ENCODE results near the gene RSRC1. TPM values are rescaled to one million over a fixed set of nuclear protein-coding genes. Genes with fewer than 3 reads are reported as not detected.
A peak's percentile ranks its signal among the peaks of the same experiment; 100 is the strongest.

Gene RSRC1
- polyA plus RNA-seq, 4 donors, result 9.4 to 24.4 (median 11.6) TPM

GRCh38 chr3:158431829-158432228 is 321.9 kb downstream of the RSRC1 start:
- FAIRE-seq (no peak), DNase-seq (no peak)
- Histone ChIP-seq H3K4me1 (ENCODE audit: control insufficient read depth in 3 of 3, insufficient read depth in 2 of 3, low read depth in 1 of 3, low read length in 2 of 3) (peaks cover 0 to 4% (median 0%) of the 10 kb centered on the region in 3 donors), H3K9me3 (ENCODE audit: control insufficient read depth in 2 of 2, insufficient read depth in 1 of 2, low read depth in 1 of 2, low read length in 1 of 2) (no peaks in the 10 kb centered on the region), H3K36me3 (ENCODE audit: control insufficient read depth in 3 of 3, insufficient read depth in 2 of 3, low read depth in 1 of 3, low read length in 3 of 3) (no peaks in the 10 kb centered on the region), H3K27ac (ENCODE audit: low read depth in 1 of 3, low read length in 2 of 3) (no peak overlapping the region), H3K4me3 (ENCODE audit: low read depth in 1 of 3, low read length in 3 of 3) (no peak overlapping the region), H3K27me3 (ENCODE audit: control insufficient read depth in 3 of 3, insufficient read depth in 3 of 3, low read length in 3 of 3) (no peaks in the 10 kb centered on the region)
- WGBS, 3 donors, result 77 to 89% (median 80%) methylated on average over 3 of the region's 3 CpGs

GRCh38 chr3:158434412-158435038 is 324.6 kb downstream of the RSRC1 start:
- 3 to 5% (median 3%) methylated on average over 4 of the region's 4 CpGs for WGBS, 3 donors
- Histone ChIP-seq H3K27ac (ENCODE audit: low read depth in 1 of 3, low read length in 2 of 3) (no peak overlapping the region), H3K4me1 (ENCODE audit: control insufficient read depth in 3 of 3, insufficient read depth in 2 of 3, low read depth in 1 of 3, low read length in 2 of 3) (peaks cover 0 to 4% (median 0%) of the 10 kb centered on the region in 3 donors), H3K27me3 (ENCODE audit: control insufficient read depth in 3 of 3, insufficient read depth in 3 of 3, low read length in 3 of 3) (no peaks in the 10 kb centered on the region), H3K4me3 (ENCODE audit: low read depth in 1 of 3, low read length in 3 of 3) (no peak overlapping the region), H3K9me3 (ENCODE audit: control insufficient read depth in 2 of 2, insufficient read depth in 1 of 2, low read depth in 1 of 2, low read length in 1 of 2) (no peaks in the 10 kb centered on the region), H3K36me3 (ENCODE audit: control insufficient read depth in 3 of 3, insufficient read depth in 2 of 3, low read depth in 1 of 3, low read length in 3 of 3) (no peaks in the 10 kb centered on the region)
- DNase-seq (peak; percentile 75), FAIRE-seq (peak; percentile 84)

GRCh38 chr3:158443632-158444031 is 333.7 kb downstream of the RSRC1 start:
- Histone ChIP-seq H3K27me3 (ENCODE audit: control insufficient read depth in 3 of 3, insufficient read depth in 3 of 3, low read length in 3 of 3) (no peaks in the 10 kb centered on the region), H3K4me3 (ENCODE audit: low read depth in 1 of 3, low read length in 3 of 3) (no peak overlapping the region), H3K27ac (ENCODE audit: low read depth in 1 of 3, low read length in 2 of 3) (no peak overlapping the region), H3K9me3 (ENCODE audit: control insufficient read depth in 2 of 2, insufficient read depth in 1 of 2, low read depth in 1 of 2, low read length in 1 of 2) (no peaks in the 10 kb centered on the region), H3K36me3 (ENCODE audit: control insufficient read depth in 3 of 3, insufficient read depth in 2 of 3, low read depth in 1 of 3, low read length in 3 of 3) (no peaks in the 10 kb centered on the region), H3K4me1 (ENCODE audit: control insufficient read depth in 3 of 3, insufficient read depth in 2 of 3, low read depth in 1 of 3, low read length in 2 of 3) (no peaks in the 10 kb centered on the region)
- DNase-seq (no peak), FAIRE-seq (no peak)
- 80 to 89% (median 80%) methylated on average over 1 of the region's 1 CpG for WGBS, 3 donors

GRCh38 chr3:158447408-158447807 is 337.5 kb downstream of the RSRC1 start:
- no peak for DNase-seq
- Histone ChIP-seq H3K27me3 (ENCODE audit: control insufficient read depth in 3 of 3, insufficient read depth in 3 of 3, low read length in 3 of 3) (no peaks in the 10 kb centered on the region), H3K4me1 (ENCODE audit: control insufficient read depth in 3 of 3, insufficient read depth in 2 of 3, low read depth in 1 of 3, low read length in 2 of 3) (no peaks in the 10 kb centered on the region), H3K36me3 (ENCODE audit: control insufficient read depth in 3 of 3, insufficient read depth in 2 of 3, low read depth in 1 of 3, low read length in 3 of 3) (no peaks in the 10 kb centered on the region), H3K9me3 (ENCODE audit: control insufficient read depth in 2 of 2, insufficient read depth in 1 of 2, low read depth in 1 of 2, low read length in 1 of 2) (no peaks in the 10 kb centered on the region), H3K4me3 (ENCODE audit: low read depth in 1 of 3, low read length in 3 of 3) (no peak overlapping the region), H3K27ac (ENCODE audit: low read depth in 1 of 3, low read length in 2 of 3) (no peak overlapping the region)
- FAIRE-seq, result no peak

GRCh38 chr3:158451405-158452055 is 341.6 kb downstream of the RSRC1 start:
- H3K27me3 ChIP-seq (ENCODE audit: control insufficient read depth in 3 of 3, insufficient read depth in 3 of 3, low read length in 3 of 3), result no peaks in the 10 kb centered on the region
- FAIRE-seq, result no peak
- WGBS, 3 donors, result 70 to 88% (median 82%) methylated on average over 1 of the region's 1 CpG
- H3K9me3 ChIP-seq (ENCODE audit: control insufficient read depth in 2 of 2, insufficient read depth in 1 of 2, low read depth in 1 of 2, low read length in 1 of 2), result no peaks in the 10 kb centered on the region
- H3K4me3 ChIP-seq (ENCODE audit: low read depth in 1 of 3, low read length in 3 of 3), result no peak overlapping the region
- no peak overlapping the region for H3K27ac ChIP-seq (ENCODE audit: low read depth in 1 of 3, low read length in 2 of 3)
- no peaks in the 10 kb centered on the region for H3K4me1 ChIP-seq (ENCODE audit: control insufficient read depth in 3 of 3, insufficient read depth in 2 of 3, low read depth in 1 of 3, low read length in 2 of 3)
- no peak for DNase-seq
- no peaks in the 10 kb centered on the region for H3K36me3 ChIP-seq (ENCODE audit: control insufficient read depth in 3 of 3, insufficient read depth in 2 of 3, low read depth in 1 of 3, low read length in 3 of 3)

- FAIRE-seq (no peak), DNase-seq (no peak)
- Histone ChIP-seq H3K9me3 (ENCODE audit: control insufficient read depth in 2 of 2, insufficient read depth in 1 of 2, low read depth in 1 of 2, low read length in 1 of 2) (no peaks in the 10 kb centered on the region), H3K27me3 (ENCODE audit: control insufficient read depth in 3 of 3, insufficient read depth in 3 of 3, low read length in 3 of 3) (no peaks in the 10 kb centered on the region), H3K4me3 (ENCODE audit: low read depth in 1 of 3, low read length in 3 of 3) (no peak overlapping the region), H3K27ac (ENCODE audit: low read depth in 1 of 3, low read length in 2 of 3) (no peak overlapping the region), H3K36me3 (ENCODE audit: control insufficient read depth in 3 of 3, insufficient read depth in 2 of 3, low read depth in 1 of 3, low read length in 3 of 3) (no peaks in the 10 kb centered on the region), H3K4me1 (ENCODE audit: control insufficient read depth in 3 of 3, insufficient read depth in 2 of 3, low read depth in 1 of 3, low read length in 2 of 3) (no peaks in the 10 kb centered on the region)
These were observed 342.4 kb downstream of the RSRC1 start for GRCh38 chr3:158452334-158452733.

- FAIRE-seq (no peak), DNase-seq (no peak)
- 94 to 97% (median 97%) methylated on average over 2 of the region's 2 CpGs for WGBS, 3 donors
- no peak overlapping the region for H3K4me3 ChIP-seq (ENCODE audit: low read depth in 1 of 3, low read length in 3 of 3)
- no peaks in the 10 kb centered on the region for H3K9me3 ChIP-seq (ENCODE audit: control insufficient read depth in 2 of 2, insufficient read depth in 1 of 2, low read depth in 1 of 2, low read length in 1 of 2)
- no peaks in the 10 kb centered on the region for H3K27me3 ChIP-seq (ENCODE audit: control insufficient read depth in 3 of 3, insufficient read depth in 3 of 3, low read length in 3 of 3)
- no peaks in the 10 kb centered on the region for H3K36me3 ChIP-seq (ENCODE audit: control insufficient read depth in 3 of 3, insufficient read depth in 2 of 3, low read depth in 1 of 3, low read length in 3 of 3)
- no peak overlapping the region for H3K27ac ChIP-seq (ENCODE audit: low read depth in 1 of 3, low read length in 2 of 3)
- H3K4me1 ChIP-seq (ENCODE audit: control insufficient read depth in 3 of 3, insufficient read depth in 2 of 3, low read depth in 1 of 3, low read length in 2 of 3), result no peaks in the 10 kb centered on the region
These were observed 343.1 kb downstream of the RSRC1 start for GRCh38 chr3:158453004-158453403.

GRCh38 chr3:158453865-158454264 is 344.0 kb downstream of the RSRC1 start:
- FAIRE-seq (no peak), DNase-seq (no peak)
- Histone ChIP-seq H3K9me3 (ENCODE audit: control insufficient read depth in 2 of 2, insufficient read depth in 1 of 2, low read depth in 1 of 2, low read length in 1 of 2) (no peaks in the 10 kb centered on the region), H3K4me3 (ENCODE audit: low read depth in 1 of 3, low read length in 3 of 3) (no peak overlapping the region), H3K36me3 (ENCODE audit: control insufficient read depth in 3 of 3, insufficient read depth in 2 of 3, low read depth in 1 of 3, low read length in 3 of 3) (no peaks in the 10 kb centered on the region), H3K4me1 (ENCODE audit: control insufficient read depth in 3 of 3, insufficient read depth in 2 of 3, low read depth in 1 of 3, low read length in 2 of 3) (no peaks in the 10 kb centered on the region), H3K27me3 (ENCODE audit: control insufficient read depth in 3 of 3, insufficient read depth in 3 of 3, low read length in 3 of 3) (no peaks in the 10 kb centered on the region), H3K27ac (ENCODE audit: low read depth in 1 of 3, low read length in 2 of 3) (no peak overlapping the region)

GRCh38 chr3:158455406-158455805 is 345.5 kb downstream of the RSRC1 start:
- H3K9me3 ChIP-seq (ENCODE audit: control insufficient read depth in 2 of 2, insufficient read depth in 1 of 2, low read depth in 1 of 2, low read length in 1 of 2), result no peaks in the 10 kb centered on the region
- no peaks in the 10 kb centered on the region for H3K36me3 ChIP-seq (ENCODE audit: control insufficient read depth in 3 of 3, insufficient read depth in 2 of 3, low read depth in 1 of 3, low read length in 3 of 3)
- FAIRE-seq, result no peak
- WGBS, 3 donors, result 87 to 99% (median 98%) methylated on average over 5 of the region's 5 CpGs
- H3K4me1 ChIP-seq (ENCODE audit: control insufficient read depth in 3 of 3, insufficient read depth in 2 of 3, low read depth in 1 of 3, low read length in 2 of 3), result no peaks in the 10 kb centered on the region
- H3K27me3 ChIP-seq (ENCODE audit: control insufficient read depth in 3 of 3, insufficient read depth in 3 of 3, low read length in 3 of 3), result no peaks in the 10 kb centered on the region
- no peak for DNase-seq
- no peak overlapping the region for H3K4me3 ChIP-seq (ENCODE audit: low read depth in 1 of 3, low read length in 3 of 3)
- H3K27ac ChIP-seq (ENCODE audit: low read depth in 1 of 3, low read length in 2 of 3), result no peak overlapping the region
